Stimulated activated CD8-positive, alpha-beta memory T cell treated with anti-CD3 and anti-CD28 coated beads, Interleukin-7, amount 100 ng/mL, for 48 hours (primary cell): ENCODE data around the gene DCAF12.
A peak's percentile ranks its signal among the peaks of the same experiment; 100 is the strongest.
"Not testable (repeated sequence)": the region's sequence is repeated elsewhere in the genome, so short reads cannot be mapped to it uniquely, and the experiment has no call there.

Experiments
- DNase-seq, 2 donors: peaks; one replicate each; pipeline ENCODE4 v3.0.0-alpha.2; 2020; ENCODE audit warnings: low read depth in 1 of 2; ENCODE audit errors: extremely low read depth in 1 of 2

The DCAF12 gene

DNA sequence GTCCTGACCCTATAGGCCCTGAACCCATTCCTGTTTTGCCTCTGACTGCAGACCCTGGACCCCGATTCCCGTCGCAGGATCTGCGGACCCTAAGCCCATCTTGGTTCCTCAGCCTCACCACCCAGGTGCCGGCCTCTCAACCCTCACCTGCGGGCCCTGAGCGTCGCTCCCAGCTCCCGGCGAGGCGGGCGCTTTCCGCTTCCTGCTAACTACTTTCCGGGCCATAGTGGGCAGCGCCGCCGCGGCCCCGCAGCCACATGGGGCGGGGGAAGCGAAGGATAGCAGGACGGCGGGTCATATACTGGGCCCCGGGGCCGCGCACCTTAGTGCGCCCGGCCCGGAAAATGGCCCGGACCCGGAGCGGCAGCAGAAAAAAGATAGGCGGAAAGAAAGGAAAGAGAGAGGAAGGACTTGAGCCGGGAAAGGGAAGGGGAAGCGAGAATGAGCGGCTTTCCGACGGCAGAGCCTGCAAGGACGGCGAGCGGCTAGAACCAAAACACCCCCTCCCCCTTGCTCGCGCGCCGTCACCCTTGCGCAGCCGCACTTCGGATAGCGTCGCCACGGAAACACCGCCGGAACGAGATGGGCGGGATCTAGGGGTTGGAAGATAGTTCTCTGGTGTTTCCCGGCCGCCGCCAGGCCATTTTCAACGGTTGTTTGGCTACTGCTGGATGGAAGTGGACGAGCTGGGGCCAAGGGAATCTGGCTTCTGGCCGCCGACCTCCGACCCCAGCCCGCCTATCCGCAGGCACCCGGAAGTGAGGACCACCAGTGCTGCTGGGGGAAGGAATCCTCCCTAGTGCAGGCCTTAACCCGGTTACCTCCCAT is at the start of gene DCAF12:
DCAF12 (minus strand) TSS at position 492 of the 828 bp plus-strand sequence; CDS start at position 225, 267 bp downstream.
- DNase-seq, result peak; percentile 71 to 79

DNA sequence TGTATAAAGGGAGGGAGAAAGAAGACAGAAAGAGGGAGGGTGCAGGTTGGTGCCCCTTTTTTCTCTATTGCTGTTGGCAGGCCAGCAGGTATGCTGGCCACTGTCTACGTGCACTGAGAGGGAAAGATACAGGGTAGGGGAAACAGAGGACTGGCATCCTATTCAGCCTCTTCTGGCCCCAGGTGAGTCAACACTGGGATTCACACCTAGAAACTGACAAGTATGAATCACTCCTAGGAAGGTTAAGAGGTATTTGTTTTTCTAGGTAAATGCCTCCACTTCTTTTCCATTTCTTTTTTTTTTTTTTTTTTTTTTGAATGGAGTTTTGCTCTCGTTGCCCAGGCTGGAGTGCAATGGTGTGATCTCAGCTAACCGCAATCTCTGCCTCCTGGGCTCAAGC is 49.6 kb upstream of the DCAF12 start:
- DNase-seq, result no peak

DNA sequence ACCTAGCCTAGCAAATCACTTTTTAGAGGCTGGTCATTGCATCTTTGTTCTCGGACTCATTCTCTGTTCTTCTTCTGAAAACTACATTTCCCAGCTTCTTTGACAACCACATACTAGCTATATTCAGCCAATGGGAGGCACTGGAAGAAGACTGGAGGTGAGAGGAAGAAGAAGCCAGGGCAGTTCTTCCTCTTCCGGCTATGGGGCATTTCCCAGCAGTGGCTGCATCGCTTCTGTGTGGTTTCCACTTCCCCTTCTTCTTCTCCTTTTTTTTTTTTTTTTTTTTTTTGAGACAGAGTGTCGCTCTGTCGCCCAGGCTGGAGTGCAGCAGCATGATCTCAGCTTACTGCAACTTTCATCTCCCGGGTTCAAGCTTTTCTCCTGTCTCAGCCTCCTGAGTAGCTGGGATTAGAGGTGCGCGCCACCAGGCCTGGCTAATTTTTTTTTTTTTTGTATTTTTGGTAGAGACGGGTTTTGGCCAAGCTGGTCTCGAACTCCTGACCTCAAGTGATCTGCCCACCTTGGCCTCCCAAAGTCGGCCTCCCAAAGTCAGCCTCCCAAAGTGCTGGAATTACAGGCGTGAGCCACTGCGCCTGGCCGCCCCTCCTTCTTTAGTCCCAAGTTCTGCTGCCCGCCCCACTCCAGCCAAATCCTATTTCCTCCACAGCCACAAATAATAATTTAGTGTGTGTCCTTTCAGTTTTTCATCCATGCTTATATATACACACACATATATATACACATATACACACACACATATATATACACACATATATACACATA is 45.4 kb upstream of the DCAF12 start:
- DNase-seq, result peak in 1 of 2 donors; percentile 19

DNA sequence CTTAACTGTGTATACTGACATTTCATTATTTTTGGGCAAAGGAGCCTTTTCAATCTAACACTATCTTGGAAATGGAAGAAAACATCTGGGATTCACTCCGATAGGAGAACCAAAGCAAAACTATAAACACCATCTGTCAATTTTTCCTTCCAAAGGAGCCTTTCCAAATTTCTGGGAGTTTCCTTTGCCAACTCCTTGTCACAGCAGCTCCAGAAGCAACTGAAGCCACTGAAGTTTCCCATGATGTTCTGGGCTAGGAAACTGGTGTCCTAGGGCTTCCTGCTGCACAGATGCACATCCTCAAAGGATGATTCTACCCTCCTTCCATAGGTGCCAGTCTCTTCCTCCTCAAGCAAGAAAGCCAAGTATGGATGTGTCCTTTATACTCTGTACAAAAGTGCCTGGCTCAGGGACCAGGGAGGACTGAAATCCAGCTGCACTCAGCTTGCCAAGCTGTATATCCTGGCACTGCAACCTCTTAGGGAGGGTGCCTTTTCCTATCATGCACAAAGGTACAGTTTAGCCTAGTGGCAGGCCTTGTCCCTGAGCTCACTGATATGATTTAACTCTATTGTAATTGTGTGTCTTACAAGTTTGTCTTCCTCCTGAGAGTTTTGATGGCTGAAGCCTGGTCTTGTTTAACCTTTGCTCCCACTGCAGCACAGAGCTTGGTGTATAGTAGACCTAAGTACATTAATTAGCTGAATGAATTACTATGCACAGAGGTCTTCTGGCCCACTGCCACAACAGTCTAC is 43.9 kb upstream of the DCAF12 start:
- DNase-seq, result no peak

DNA sequence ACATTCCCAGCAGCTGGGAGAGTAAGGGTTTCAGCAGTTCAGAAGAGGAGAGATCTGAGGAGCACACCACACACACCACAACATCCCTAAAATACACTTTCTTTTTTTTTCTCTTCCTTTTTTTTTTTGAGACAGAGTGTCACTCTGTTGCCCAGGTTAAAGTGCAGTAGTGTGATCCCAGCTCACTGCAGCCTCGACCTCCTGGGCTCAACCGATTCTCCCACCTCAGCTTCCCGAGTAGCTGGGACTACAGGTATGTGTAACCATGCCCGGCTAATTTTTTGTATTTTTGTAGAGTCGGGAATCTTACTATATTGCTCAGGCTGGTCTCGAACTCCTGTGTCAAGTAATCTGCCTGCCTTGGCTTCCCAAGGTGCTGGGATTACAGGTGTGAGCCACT is 42.6 kb upstream of the DCAF12 start:
- DNase-seq, result no peak

DNA sequence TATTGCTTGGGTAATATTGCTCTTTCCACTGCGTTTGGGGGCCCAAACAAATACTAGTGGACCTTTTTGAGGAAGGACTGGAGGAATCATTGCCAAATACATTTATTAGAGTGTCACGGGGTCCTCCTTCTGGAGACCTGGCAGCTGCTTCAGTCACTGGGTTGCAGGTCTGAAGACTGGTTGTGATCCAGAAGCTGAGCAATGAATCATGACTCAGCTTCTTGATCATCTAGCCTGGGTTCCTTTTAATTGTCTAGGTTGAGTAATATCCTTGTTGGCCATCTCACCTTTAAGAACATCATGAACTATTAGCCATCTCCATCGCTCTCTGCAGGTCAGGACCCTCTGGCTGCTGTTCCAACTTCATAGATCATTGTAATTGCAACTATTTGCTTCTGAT is 36.9 kb upstream of the DCAF12 start:
- no peak for DNase-seq

DNA sequence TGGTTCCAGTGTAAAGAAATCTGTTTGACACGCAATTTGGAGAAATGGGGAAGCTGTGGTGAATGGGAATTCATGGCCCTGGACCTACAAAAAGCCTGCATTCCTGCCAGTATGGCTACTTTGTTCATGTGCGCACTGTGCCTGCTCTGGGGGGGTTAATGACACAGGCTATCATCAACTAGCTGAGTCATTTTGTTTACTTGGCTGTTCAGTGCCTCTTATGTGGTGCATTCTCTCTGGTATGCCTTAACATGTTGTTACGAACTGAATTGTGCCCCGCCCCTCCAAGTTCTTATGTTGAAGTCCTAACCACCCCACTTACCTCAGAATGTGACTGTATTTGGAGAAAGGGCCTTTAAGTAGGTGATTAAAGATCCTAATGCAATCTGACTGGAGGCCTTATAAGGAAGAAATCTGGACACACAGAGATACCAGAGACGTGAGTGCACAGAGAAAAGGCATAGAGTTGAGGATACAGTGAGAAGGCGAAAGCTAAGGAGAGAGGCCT is 31.9 kb upstream of the DCAF12 start:
- no peak for DNase-seq

DNA sequence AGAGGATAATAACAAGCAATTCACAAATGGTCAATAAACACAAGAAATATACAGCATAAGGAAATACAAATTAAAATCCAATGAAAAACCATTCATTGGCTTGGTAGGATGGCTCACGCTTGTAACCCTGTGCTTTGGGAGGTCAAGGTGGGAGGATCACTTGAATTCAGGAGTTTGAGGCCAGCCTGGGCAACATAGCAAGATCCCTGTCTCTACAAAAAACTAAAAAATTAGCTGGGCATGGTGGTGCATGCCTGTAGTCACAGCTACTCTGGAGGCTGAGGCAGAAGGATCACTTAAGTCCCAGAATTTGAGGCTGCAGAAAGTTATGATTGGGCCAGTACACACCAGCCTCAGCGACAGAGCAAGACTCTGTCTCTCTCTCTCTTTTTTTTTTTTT is 31.4 kb upstream of the DCAF12 start:
- no peak for DNase-seq

DNA sequence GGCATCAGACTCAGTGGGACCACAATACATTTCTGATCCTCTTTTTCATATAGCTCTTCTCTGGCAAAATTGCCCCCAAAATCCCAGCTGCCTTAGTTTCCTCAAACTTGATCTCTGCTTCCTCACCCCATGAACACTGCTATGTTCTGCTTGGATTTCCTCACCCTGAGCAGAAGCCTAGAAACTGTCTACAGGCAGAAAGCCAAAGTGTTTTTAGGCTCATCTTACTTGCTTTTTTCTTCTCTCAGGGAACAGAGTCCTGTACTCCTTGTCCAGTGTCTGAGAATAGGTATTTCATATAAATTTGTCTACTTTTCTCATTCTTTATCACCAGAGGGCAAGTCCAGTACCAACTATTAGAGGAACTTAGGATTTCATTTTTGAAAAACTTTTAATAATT is 30.8 kb upstream of the DCAF12 start:
- no peak for DNase-seq

DNA sequence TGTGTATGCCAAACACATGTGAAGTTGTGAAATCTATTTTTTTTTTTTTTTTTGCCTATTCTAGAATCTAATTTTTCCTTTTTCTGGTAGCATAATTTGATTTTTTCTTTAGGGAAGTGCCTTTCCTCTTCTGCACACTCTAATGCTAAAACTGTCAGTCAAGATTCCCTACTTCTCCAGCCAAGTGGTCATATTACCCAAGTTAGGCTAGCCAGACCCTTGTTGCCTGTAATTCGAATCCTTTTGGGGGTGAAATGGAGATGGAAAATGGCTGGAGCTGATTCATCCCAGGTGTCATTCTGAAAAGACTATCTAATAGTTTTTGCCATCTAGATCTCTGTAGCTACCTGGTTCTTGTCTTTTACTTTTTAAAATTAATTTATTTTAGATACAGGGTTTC is 27.6 kb upstream of the DCAF12 start:
- DNase-seq, result no peak

DNA sequence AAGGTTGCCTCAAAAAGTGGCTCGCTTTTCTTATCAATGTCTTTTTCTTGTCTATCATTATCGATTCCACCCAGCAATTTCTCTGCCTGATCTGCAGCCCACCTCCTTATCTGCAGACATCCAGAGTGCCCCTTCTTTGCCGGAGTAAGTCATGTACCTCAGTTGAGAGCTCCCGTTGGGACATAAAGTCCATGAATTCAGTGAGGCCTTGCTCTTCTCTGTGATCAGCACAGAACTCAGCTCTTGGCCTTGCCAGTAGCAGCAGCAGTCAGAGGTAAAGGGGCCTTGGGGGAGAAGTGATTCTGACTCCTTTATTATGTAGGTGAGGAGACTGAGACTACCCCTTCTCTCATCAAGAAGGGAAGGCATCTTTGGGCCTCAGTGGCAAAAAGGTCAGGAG is 24.9 kb upstream of the DCAF12 start:
- DNase-seq, result no peak

DNA sequence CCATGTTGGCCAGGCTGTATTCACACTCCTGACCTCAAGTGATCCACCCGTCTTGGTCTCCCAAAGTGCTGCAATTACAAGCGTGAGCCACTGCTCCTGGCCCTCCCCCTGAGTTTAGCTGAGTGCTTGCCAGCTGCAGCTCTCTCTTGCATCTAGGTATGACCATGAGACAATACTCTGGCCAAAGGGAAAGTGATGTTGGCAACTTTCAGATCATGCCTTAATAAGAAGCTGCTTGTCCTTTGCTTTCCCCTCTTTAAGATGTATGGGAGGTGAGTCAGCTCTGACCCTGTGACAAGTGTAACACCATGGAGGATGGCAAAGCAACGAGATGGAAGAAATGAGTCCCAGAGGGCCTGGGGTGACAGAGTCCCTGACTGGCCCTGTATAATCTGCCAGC is 18.7 kb upstream of the DCAF12 start:
- no peak for DNase-seq

DNA sequence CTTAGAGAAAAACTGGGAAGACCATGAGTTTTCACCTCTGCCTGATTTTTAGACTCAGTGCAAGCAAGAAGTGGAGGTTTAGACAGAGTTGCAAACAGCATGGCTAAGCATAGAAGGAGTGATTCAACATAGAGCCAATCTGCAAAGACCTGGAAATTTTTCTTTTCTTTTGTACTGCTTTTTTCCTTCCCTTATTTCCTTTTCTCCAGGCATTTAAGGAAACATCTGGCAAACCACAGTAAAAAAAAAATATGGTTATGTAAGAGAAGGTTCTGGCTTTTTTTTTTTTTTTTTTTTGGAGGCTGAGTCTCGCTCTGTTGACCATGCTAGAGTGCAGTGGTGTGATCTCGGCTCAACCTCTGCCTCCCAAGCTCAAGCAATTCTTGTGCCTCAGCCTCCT is 16.6 kb upstream of the DCAF12 start:
- DNase-seq, result no peak

DNA sequence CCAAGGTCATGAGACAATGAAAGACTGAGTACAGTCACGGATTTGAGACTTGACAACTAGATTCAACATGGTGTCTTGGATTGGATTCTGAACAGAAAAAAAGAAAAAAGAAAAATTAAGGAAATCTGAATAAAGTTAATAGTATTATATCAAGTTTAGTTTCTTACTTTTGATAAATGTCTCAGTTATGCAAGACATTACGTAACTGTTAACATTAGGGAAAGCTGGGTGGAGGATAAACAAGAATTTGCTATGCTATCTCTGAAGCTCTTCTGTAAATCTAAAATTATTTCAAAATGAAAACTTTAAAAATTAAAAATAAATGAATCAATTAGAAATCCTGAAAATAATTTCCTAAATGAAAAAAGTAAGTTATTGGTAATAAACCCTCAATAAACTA is 14.4 kb upstream of the DCAF12 start:
- no peak for DNase-seq

DNA sequence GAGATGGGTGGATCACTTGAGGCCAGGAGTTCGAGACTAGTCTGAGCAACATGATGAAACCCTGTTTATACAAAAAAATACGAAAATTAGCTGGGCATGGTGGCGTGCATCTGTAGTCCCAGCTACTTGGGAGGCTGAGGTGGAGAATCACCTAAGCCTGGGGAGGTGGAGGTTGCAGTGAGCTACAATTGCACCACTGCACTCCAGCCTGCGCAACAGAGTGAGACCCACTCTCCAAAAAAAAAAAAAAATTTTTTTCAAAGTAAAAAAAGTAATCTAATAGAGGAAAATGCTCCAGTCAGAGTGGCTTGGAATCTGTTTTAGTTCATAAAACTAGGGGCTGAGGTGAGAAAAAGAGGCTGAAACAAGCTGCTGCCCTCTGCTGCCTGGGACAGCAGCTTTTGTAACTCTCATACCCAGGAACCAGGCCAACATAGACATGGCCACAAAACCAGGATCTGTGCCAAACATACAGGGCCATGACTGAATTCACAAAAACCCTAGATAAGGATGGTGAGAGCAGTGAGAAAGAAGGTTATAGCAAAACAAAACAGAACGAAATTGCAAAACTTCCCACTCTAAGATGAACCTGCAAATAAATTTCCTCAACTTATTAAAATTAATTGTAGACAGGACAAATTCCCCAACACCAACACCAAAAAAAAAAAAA is 13.1 kb upstream of the DCAF12 start:
- no peak for DNase-seq

DNA sequence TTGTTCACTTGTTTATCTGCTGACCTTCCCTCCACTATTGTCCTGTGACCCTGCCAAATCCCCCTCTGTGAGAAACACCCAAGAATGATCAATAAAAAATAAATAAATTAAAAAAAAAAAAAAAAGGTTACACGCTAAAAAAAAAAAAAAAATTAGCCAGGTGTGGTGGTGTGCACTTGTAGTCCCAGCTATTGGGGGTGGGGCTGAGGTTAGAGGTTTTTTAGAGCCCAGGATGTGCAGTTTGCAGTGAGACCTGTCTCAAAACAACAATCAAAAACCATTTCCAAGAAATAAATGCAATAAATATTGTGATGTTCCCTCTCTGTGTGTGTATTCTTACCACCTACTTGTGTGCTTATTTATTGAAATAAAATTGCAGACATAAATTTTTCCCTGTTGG is 12.1 kb upstream of the DCAF12 start:
- DNase-seq, result not testable (repeated sequence)

DNA sequence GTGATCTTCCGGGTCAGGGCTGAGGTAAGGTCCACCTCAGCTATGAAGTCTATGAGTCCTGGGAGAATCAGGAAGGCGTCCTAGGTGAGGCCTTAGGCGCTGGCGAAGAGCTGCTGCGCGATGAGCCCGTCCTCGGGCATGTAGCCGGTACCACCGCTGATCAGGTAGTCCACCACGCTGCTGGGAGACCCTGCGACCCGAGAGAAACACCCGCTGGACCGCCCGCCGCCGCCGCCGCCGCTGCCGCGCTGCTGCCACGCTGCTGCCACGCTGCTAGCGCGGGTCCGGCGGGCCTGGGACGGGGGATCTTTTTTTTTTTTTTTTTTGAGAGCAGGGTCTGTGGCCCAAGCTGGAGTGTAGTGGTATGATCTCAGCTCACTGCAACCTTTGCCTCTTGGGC is 8.0 kb upstream of the DCAF12 start:
- no peak for DNase-seq

DNA sequence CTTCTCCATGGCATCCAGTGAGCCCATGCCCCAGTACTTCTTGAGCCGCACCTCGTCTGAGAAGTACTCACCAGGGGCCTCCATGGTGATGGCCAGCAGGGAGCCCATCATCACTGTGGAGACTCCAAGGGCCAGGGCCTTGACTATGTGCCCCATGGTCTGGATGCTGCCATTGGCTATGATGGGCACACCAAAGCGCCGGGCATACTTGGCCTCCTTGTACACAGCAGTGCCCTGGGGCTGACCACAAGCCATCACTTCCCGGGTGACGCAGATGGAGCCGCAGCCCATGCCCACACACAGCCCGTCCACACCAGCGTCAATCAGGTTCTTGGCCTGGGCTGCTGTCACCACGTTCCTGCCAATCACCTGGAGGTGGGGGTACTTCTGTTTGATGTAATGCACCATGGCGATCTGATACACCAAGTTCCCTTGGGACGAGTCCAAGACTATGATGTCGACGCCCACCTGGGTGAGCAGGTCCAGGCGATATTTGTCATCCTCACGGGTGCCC is 7.0 kb upstream of the DCAF12 start:
- no peak for DNase-seq

DNA sequence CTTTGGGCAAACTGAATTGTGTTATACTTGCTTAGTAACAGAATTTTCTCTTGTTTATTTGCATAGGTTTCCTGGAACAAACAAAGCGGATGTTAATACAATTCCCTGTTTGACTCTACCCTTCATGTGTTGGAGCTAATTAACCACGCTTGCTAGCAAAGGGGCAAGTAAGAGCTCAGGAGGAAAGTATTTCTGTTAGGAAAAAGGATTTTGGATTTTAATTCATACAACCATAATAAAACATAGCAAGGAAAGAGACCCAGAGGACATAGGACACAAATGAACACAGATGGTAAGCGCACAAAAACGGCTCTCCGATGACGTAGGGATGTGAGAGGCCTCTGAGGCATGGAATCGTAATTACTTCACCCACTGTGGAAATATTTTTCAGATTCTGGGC is 5.1 kb upstream of the DCAF12 start:
- DNase-seq, result no peak
